ENCODE data around the gene ARHGAP24.

DNA sequence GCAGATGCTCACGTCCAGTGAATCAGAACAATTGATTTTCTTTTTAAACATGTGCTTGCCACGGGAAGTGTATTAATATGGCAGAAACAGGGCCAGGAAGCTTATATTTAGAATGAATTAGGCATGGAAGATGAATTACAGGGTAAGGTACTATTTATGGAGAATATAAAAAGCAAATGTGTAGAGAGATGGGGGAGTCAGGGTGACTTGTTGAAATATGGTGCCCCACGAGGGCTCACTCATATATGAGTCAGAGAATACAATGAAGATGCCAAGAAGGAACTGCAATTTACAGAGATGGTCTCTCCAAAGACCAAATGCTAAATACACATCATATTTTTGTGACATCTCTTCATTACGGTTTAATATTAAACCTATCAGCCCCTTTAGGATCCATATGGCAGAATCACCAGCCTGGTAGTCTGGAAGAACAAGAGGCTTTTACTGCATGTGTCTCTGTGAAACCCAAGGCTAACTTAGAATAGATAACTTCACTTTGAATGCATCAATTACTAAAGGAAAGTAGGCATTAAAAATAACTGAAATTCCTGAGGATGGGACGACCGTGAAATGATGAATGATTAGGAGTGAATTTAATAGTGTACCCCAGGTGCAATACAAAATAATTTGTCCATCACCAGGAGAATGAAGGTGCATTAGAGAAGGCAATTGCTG is 385.3 kb downstream of the ARHGAP24 start:
- TF ChIP-seq, protein P1, sequence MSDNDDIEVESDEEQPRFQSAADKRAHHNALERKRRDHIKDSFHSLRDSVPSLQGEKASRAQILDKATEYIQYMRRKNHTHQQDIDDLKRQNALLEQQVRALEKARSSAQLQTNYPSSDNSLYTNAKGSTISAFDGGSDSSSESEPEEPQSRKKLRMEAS (IDR thresholded peaks at IDR 0.05): no peak
- TF ChIP-seq, protein P2, sequence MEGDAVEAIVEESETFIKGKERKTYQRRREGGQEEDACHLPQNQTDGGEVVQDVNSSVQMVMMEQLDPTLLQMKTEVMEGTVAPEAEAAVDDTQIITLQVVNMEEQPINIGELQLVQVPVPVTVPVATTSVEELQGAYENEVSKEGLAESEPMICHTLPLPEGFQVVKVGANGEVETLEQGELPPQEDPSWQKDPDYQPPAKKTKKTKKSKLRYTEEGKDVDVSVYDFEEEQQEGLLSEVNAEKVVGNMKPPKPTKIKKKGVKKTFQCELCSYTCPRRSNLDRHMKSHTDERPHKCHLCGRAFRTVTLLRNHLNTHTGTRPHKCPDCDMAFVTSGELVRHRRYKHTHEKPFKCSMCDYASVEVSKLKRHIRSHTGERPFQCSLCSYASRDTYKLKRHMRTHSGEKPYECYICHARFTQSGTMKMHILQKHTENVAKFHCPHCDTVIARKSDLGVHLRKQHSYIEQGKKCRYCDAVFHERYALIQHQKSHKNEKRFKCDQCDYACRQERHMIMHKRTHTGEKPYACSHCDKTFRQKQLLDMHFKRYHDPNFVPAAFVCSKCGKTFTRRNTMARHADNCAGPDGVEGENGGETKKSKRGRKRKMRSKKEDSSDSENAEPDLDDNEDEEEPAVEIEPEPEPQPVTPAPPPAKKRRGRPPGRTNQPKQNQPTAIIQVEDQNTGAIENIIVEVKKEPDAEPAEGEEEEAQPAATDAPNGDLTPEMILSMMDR (IDR thresholded peaks at IDR 0.05 in 2 of 3, conservative IDR thresholded peaks at IDR 0.05 in 1 of 3; ENCODE audit: borderline replicate concordance in 1 of 3, insufficient read depth in 1 of 3, low read depth in 2 of 3, low read length in 2 of 3): no peak
- TF ChIP-seq ZNF274 (IDR thresholded peaks at IDR 0.05; ENCODE audit: low read depth, low read length) (no peak), POLR2A (IDR thresholded peaks at IDR 0.05; ENCODE audit: borderline replicate concordance, extremely low read depth, insufficient read depth, insufficient read length) (no peak), RAD21 (IDR thresholded peaks at IDR 0.05; ENCODE audit: low read depth) (no peak), EZH2 (IDR thresholded peaks at IDR 0.05) (no peak)
- TF ChIP-seq, protein P3, sequence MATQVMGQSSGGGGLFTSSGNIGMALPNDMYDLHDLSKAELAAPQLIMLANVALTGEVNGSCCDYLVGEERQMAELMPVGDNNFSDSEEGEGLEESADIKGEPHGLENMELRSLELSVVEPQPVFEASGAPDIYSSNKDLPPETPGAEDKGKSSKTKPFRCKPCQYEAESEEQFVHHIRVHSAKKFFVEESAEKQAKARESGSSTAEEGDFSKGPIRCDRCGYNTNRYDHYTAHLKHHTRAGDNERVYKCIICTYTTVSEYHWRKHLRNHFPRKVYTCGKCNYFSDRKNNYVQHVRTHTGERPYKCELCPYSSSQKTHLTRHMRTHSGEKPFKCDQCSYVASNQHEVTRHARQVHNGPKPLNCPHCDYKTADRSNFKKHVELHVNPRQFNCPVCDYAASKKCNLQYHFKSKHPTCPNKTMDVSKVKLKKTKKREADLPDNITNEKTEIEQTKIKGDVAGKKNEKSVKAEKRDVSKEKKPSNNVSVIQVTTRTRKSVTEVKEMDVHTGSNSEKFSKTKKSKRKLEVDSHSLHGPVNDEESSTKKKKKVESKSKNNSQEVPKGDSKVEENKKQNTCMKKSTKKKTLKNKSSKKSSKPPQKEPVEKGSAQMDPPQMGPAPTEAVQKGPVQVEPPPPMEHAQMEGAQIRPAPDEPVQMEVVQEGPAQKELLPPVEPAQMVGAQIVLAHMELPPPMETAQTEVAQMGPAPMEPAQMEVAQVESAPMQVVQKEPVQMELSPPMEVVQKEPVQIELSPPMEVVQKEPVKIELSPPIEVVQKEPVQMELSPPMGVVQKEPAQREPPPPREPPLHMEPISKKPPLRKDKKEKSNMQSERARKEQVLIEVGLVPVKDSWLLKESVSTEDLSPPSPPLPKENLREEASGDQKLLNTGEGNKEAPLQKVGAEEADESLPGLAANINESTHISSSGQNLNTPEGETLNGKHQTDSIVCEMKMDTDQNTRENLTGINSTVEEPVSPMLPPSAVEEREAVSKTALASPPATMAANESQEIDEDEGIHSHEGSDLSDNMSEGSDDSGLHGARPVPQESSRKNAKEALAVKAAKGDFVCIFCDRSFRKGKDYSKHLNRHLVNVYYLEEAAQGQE (IDR thresholded peaks at IDR 0.05; ENCODE audit: low read depth): no peak
